Measurements from ENCODE around the gene IFNK. TPM values are rescaled to one million over a fixed set of nuclear protein-coding genes. Genes with fewer than 3 reads are reported as not detected.

Gene IFNK
- total RNA-seq, 1 donor from 2014 or later = not detected

GRCh38 chr9:27514551-27514950 lies 9.5 kb upstream of the IFNK start:
- ATAC-seq = no peak

GRCh38 chr9:27518006-27518405 lies 6.1 kb upstream of the IFNK start:
- ATAC-seq = no peak

GRCh38 chr9:27518809-27519208 lies 5.3 kb upstream of the IFNK start:
- ATAC-seq = no peak

GRCh38 chr9:27519466-27520465 lies 4.3 kb upstream of the IFNK start:
- ATAC-seq = peak; percentile 49

- ATAC-seq = no peak
These were observed 3.1 kb upstream of the IFNK start for GRCh38 chr9:27520986-27521385.

GRCh38 chr9:27523141-27523540 lies 949 bp upstream of the IFNK start:
- ATAC-seq = no peak

- no peak for ATAC-seq
These were observed 3.6 kb downstream of the IFNK start for GRCh38 chr9:27527702-27528075.

GRCh38 chr9:27528076-27528885 lies 4.2 kb downstream of the IFNK start:
- peak; percentile 87 for ATAC-seq

- ATAC-seq = peak; percentile 64
These were observed 4.8 kb downstream of the IFNK start for GRCh38 chr9:27528886-27529315.

- peak; percentile 90 for ATAC-seq
These were observed 5.5 kb downstream of the IFNK start, which contains the start of gene MOB3B for GRCh38 chr9:27529316-27530278. Gene MOB3B (minus strand): TSS chr9:27529814. CDS start chr9:27455550, 74,264 bp downstream.

- no peak for ATAC-seq
These were observed 7.0 kb downstream of the IFNK start for GRCh38 chr9:27530915-27531755.

- ATAC-seq = no peak
These were observed 8.0 kb downstream of the IFNK start for GRCh38 chr9:27532046-27532445.

GRCh38 chr9:27533311-27533710 lies 9.2 kb downstream of the IFNK start:
- ATAC-seq = no peak

- no peak for ATAC-seq
These were observed 10.0 kb downstream of the IFNK start for GRCh38 chr9:27534131-27534530.

GRCh38 chr9:27534658-27535209 lies 10.6 kb downstream of the IFNK start:
- no peak for ATAC-seq

- ATAC-seq = peak; percentile 48
These were observed 11.6 kb downstream of the IFNK start for GRCh38 chr9:27535701-27536118.

- no peak for ATAC-seq
These were observed 12.1 kb downstream of the IFNK start for GRCh38 chr9:27536168-27536567.

- no peak for ATAC-seq
These were observed 12.9 kb downstream of the IFNK start for GRCh38 chr9:27537027-27537435.

- ATAC-seq = no peak
These were observed 13.7 kb downstream of the IFNK start for GRCh38 chr9:27537756-27538155.

- no peak for ATAC-seq
These were observed 14.6 kb downstream of the IFNK start for GRCh38 chr9:27538647-27539046.

Measured in esophagus mucosa (tissue), 1 donor.